Vagina (tissue), 2 donors: ENCODE data around the gene BIN2. TPM values are rescaled to one million over a fixed set of nuclear protein-coding genes. Genes with fewer than 3 reads are reported as not detected.
"Not testable (repeated sequence)": the region's sequence is repeated elsewhere in the genome, so short reads cannot be mapped to it uniquely, and the experiment has no call there.

Source experiments
- DNase-seq, 2 donors: peaks; one replicate each; pipeline ENCODE4 v3.0.0-alpha.2; 2017; ENCODE audit errors: extremely low spot score in 2 of 2
- H3K27ac ChIP-seq: fragments of 200-600 bp; sonication (generic); one replicate; pipeline ENCODE4 v1.5.1; 2019
- H3K27me3 ChIP-seq: fragments of 200-600 bp; sonication (generic); one replicate; pipeline ENCODE4 v1.5.1; 2019
- H3K36me3 ChIP-seq, 2 donors: fragments of 200-600 bp; sonication (generic); one replicate each; pipeline ENCODE4 v1.5.1; 2017 to 2019
- H3K4me1 ChIP-seq: fragments of 200-600 bp; sonication (generic); one replicate; pipeline ENCODE4 v1.5.1; 2019
- H3K4me3 ChIP-seq, 2 donors: fragments of 200-600 bp; sonication (generic); 1 replicate in 1 of 2; 2 replicates in 1 of 2; pipeline ENCODE4 v1.5.1; 2016 to 2019
- H3K9me3 ChIP-seq: fragments of 200-600 bp; sonication (generic); one replicate; pipeline ENCODE4 v1.5.1; 2019
- CTCF ChIP-seq, 3 experiments: fragments of 450-650 bp in 2 of 3; fragments of 200-600 bp in 1 of 3; sonication (generic) in 1 of 3; IDR thresholded peaks; one replicate each; pipeline ENCODE4 v1.5.1; 2017 to 2019; ENCODE audit warnings: antibody characterized with exemption in 3 of 3, mild to moderate bottlenecking in 2 of 3, moderate library complexity in 2 of 3
- POLR2A ChIP-seq, 2 donors: fragments of 450-650 bp; IDR thresholded peaks; one replicate each; pipeline ENCODE4 v1.6.1; 2017; ENCODE audit warnings: antibody characterized with exemption in 2 of 2, mild to moderate bottlenecking in 2 of 2, moderate library complexity in 2 of 2
- POLR2AphosphoS5 ChIP-seq, 2 donors: sonication (generic); formaldehyde crosslinking; IDR thresholded peaks; one replicate each; pipeline ENCODE4 v1.9.0; 2017; ENCODE audit warnings: antibody characterized with exemption in 2 of 2, mild to moderate bottlenecking in 2 of 2, low read depth in 1 of 2; ENCODE audit not compliant: insufficient read depth in 1 of 2
- intact Hi-C: fragments of 100-400 bp; cut with DNase I; formaldehyde crosslinking; loops from one replicate; pipeline ENCODE4 v1.15.1; 2023
- total RNA-seq: library from RNA; depleted of rRNA; stranded (reverse); fragments of >200 nt; gene quantifications from one replicate; pipeline ENCODE4 v1.2.3, GENCODE V29; 2016

BIN2 gene
- total RNA-seq, 1 donor from 2014 or later, result 6.4 TPM

GRCh38 chr12:51307655-51308593, 16.1 kb downstream of the BIN2 start:
- intact Hi-C loops, result no loop called here
- H3K4me1 ChIP-seq, result peaks cover 7% of the 10 kb centered on the region
- H3K27ac ChIP-seq, result no peak overlapping the region
- H3K4me3 ChIP-seq, result no peak overlapping the region
- TF ChIP-seq POLR2A (IDR thresholded peaks at IDR 0.05) (no peak), POLR2AphosphoS5 (IDR thresholded peaks at IDR 0.05; ENCODE audit: insufficient read depth in 1 of 2, low read depth in 1 of 2) (peak in 1 of 2 donors; percentile 30)
- no peaks in the 10 kb centered on the region for H3K9me3 ChIP-seq
- no peaks in the 10 kb centered on the region for H3K36me3 ChIP-seq
- no peak for DNase-seq
- no peaks in the 10 kb centered on the region for H3K27me3 ChIP-seq

- no peaks in the 10 kb centered on the region for H3K27me3 ChIP-seq
- no peak for TF ChIP-seq POLR2AphosphoS5 (IDR thresholded peaks at IDR 0.05; ENCODE audit: insufficient read depth in 1 of 2, low read depth in 1 of 2)
- no peak for TF ChIP-seq POLR2A (IDR thresholded peaks at IDR 0.05)
- TF ChIP-seq CTCF (IDR thresholded peaks at IDR 0.05), result no peak
- H3K9me3 ChIP-seq, result no peaks in the 10 kb centered on the region
- no peak overlapping the region for H3K4me3 ChIP-seq
- intact Hi-C loops, result no loop called here
- H3K27ac ChIP-seq, result no peak overlapping the region
- no peak for DNase-seq
- peaks cover 7% of the 10 kb centered on the region for H3K4me1 ChIP-seq
- no peaks in the 10 kb centered on the region for H3K36me3 ChIP-seq
These were observed 17.5 kb downstream of the BIN2 start for GRCh38 chr12:51306507-51306906.

- H3K4me1 ChIP-seq, H3K27ac ChIP-seq, intact Hi-C loops, H3K27me3 ChIP-seq, H3K36me3 ChIP-seq, H3K4me3 ChIP-seq, H3K9me3 ChIP-seq, DNase-seq: not testable (repeated sequence)
These were observed 23.2 kb downstream of the BIN2 start for GRCh38 chr12:51300768-51301167.

- Histone ChIP-seq H3K4me1 (no peaks in the 10 kb centered on the region), H3K4me3 (no peak overlapping the region), H3K27ac (no peak overlapping the region), H3K36me3 (no peaks in the 10 kb centered on the region), H3K27me3 (no peaks in the 10 kb centered on the region), H3K9me3 (no peaks in the 10 kb centered on the region)
- DNase-seq, result no peak
- intact Hi-C loops, result no loop called here
- TF ChIP-seq CTCF (IDR thresholded peaks at IDR 0.05) (no peak), POLR2A (IDR thresholded peaks at IDR 0.05) (no peak), POLR2AphosphoS5 (IDR thresholded peaks at IDR 0.05; ENCODE audit: insufficient read depth in 1 of 2, low read depth in 1 of 2) (no peak)
These were observed 28.3 kb downstream of the BIN2 start for GRCh38 chr12:51295651-51296050.

GRCh38 chr12:51294097-51294496, 29.9 kb downstream of the BIN2 start:
- DNase-seq, H3K4me3 ChIP-seq, H3K27me3 ChIP-seq, H3K27ac ChIP-seq, H3K36me3 ChIP-seq, H3K4me1 ChIP-seq, intact Hi-C loops, H3K9me3 ChIP-seq: not testable (repeated sequence)

- H3K4me1 ChIP-seq, result no peaks in the 10 kb centered on the region
- H3K27me3 ChIP-seq, result no peaks in the 10 kb centered on the region
- DNase-seq, result no peak
- TF ChIP-seq POLR2AphosphoS5 (IDR thresholded peaks at IDR 0.05; ENCODE audit: insufficient read depth in 1 of 2, low read depth in 1 of 2) (no peak), POLR2A (IDR thresholded peaks at IDR 0.05) (no peak), CTCF (IDR thresholded peaks at IDR 0.05) (no peak)
- no peaks in the 10 kb centered on the region for H3K9me3 ChIP-seq
- H3K4me3 ChIP-seq, result no peak overlapping the region
- no peaks in the 10 kb centered on the region for H3K36me3 ChIP-seq
- H3K27ac ChIP-seq, result no peak overlapping the region
- intact Hi-C loops, result no loop called here
These were observed 30.3 kb downstream of the BIN2 start for GRCh38 chr12:51293696-51294095.

- H3K27ac ChIP-seq, H3K4me1 ChIP-seq, H3K9me3 ChIP-seq, intact Hi-C loops, H3K27me3 ChIP-seq, DNase-seq, H3K36me3 ChIP-seq, H3K4me3 ChIP-seq: not testable (repeated sequence)
These were observed 32.1 kb downstream of the BIN2 start for GRCh38 chr12:51291603-51292513.
